Measurements from ENCODE around the gene SLC9A9. TPM values are rescaled to one million over a fixed set of nuclear protein-coding genes. Genes with fewer than 3 reads are reported as not detected.

SLC9A9 gene
- polyA plus RNA-seq, 6 donors from 2014 or later: 16.9 to 31.5 (median 24.7) TPM

- ATAC-seq (ENCODE audit: low read depth in 2 of 2): no peak
- Mint-ChIP-seq H3K4me3 (no peak overlapping the region), H3K9me3 (peaks cover 0 to 4% (median 0%) of the 10 kb centered on the region in 7 donors), H3K36me3 (peaks cover 0 to 4% of the 10 kb centered on the region in 2 donors), H3K27me3 (no peaks in the 10 kb centered on the region), H3K4me1 (peaks cover 17 to 31% (median 23%) of the 10 kb centered on the region in 3 donors), H3K27ac (peak overlapping the region in 2 of 6 donors; percentile 0 to 66)
- no peak for DNase-seq
These were observed 439.5 kb downstream of the SLC9A9 start for GRCh38 chr3:143408771-143409170.

GRCh38 chr3:143402602-143403001 is 445.7 kb downstream of the SLC9A9 start:
- Mint-ChIP-seq H3K4me1 (no peaks in the 10 kb centered on the region), H3K4me3 (no peak overlapping the region), H3K9me3 (peaks cover 0 to 2% (median 0%) of the 10 kb centered on the region in 7 donors), H3K27ac (peak overlapping the region in 1 of 6 donors; percentile 10), H3K27me3 (no peaks in the 10 kb centered on the region), H3K36me3 (peaks cover 0 to 8% of the 10 kb centered on the region in 2 donors)
- no peak for DNase-seq
- no peak for ATAC-seq (ENCODE audit: low read depth in 2 of 2)

GRCh38 chr3:143396790-143397189 is 451.5 kb downstream of the SLC9A9 start:
- Mint-ChIP-seq H3K27ac (no peak overlapping the region), H3K9me3 (peaks cover 5 to 20% (median 8%) of the 10 kb centered on the region in 7 donors), H3K27me3 (no peaks in the 10 kb centered on the region), H3K36me3 (peaks cover 6 to 13% of the 10 kb centered on the region in 2 donors), H3K4me1 (peaks cover 0 to under 1% (median 0%) of the 10 kb centered on the region in 3 donors), H3K4me3 (no peak overlapping the region)
- ATAC-seq (ENCODE audit: low read depth in 2 of 2) (no peak), DNase-seq (no peak)

- Mint-ChIP-seq H3K36me3 (peaks cover 0 to 18% of the 10 kb centered on the region in 2 donors), H3K27ac (no peak overlapping the region), H3K27me3 (no peaks in the 10 kb centered on the region), H3K9me3 (peaks cover 5 to 20% (median 10%) of the 10 kb centered on the region in 7 donors), H3K4me3 (no peak overlapping the region), H3K4me1 (peaks cover 0 to 8% (median 0%) of the 10 kb centered on the region in 3 donors)
- ATAC-seq (ENCODE audit: low read depth in 2 of 2) (no peak), DNase-seq (no peak)
These were observed 458.9 kb downstream of the SLC9A9 start for GRCh38 chr3:143389388-143389787.

GRCh38 chr3:143387425-143387824 is 460.8 kb downstream of the SLC9A9 start:
- Mint-ChIP-seq H3K9me3 (peaks cover under 1 to 12% (median 7%) of the 10 kb centered on the region in 7 donors), H3K27ac (no peak overlapping the region), H3K4me3 (no peak overlapping the region), H3K36me3 (peaks cover 0 to 8% of the 10 kb centered on the region in 2 donors), H3K27me3 (no peaks in the 10 kb centered on the region), H3K4me1 (peaks cover 0 to 8% (median 0%) of the 10 kb centered on the region in 3 donors)
- DNase-seq: no peak
- ATAC-seq (ENCODE audit: low read depth in 2 of 2): no peak

GRCh38 chr3:143384076-143384475 is 464.2 kb downstream of the SLC9A9 start:
- Mint-ChIP-seq H3K27me3 (no peaks in the 10 kb centered on the region), H3K27ac (peak overlapping the region in 1 of 6 donors; percentile 43), H3K36me3 (peaks cover 8 to 10% of the 10 kb centered on the region in 2 donors), H3K9me3 (peaks cover 0 to 6% (median 3%) of the 10 kb centered on the region in 7 donors), H3K4me1 (peaks cover 0 to 4% (median 0%) of the 10 kb centered on the region in 3 donors), H3K4me3 (no peak overlapping the region)
- DNase-seq (no peak), ATAC-seq (ENCODE audit: low read depth in 2 of 2) (no peak)

GRCh38 chr3:143383421-143383820 is 464.8 kb downstream of the SLC9A9 start:
- Mint-ChIP-seq H3K9me3 (peaks cover 0 to 6% (median 3%) of the 10 kb centered on the region in 7 donors), H3K4me1 (peaks cover 0 to 4% (median 0%) of the 10 kb centered on the region in 3 donors), H3K27ac (peak overlapping the region in 2 of 6 donors; percentile 30 to 43), H3K27me3 (no peaks in the 10 kb centered on the region), H3K36me3 (peaks cover 8 to 12% of the 10 kb centered on the region in 2 donors), H3K4me3 (no peak overlapping the region)
- DNase-seq (no peak), ATAC-seq (ENCODE audit: low read depth in 2 of 2) (no peak)

GRCh38 chr3:143382816-143383215 is 465.5 kb downstream of the SLC9A9 start:
- Mint-ChIP-seq H3K9me3 (peaks cover 0 to 6% (median 3%) of the 10 kb centered on the region in 7 donors), H3K4me1 (peaks cover 0 to 4% (median 0%) of the 10 kb centered on the region in 3 donors), H3K27me3 (no peaks in the 10 kb centered on the region), H3K27ac (peak overlapping the region in 1 of 6 donors; percentile 6), H3K36me3 (peaks cover 12 to 13% of the 10 kb centered on the region in 2 donors), H3K4me3 (no peak overlapping the region)
- DNase-seq (no peak), ATAC-seq (ENCODE audit: low read depth in 2 of 2) (no peak)

- peaks cover 0 to 6% (median 3%) of the 10 kb centered on the region in 7 donors for H3K9me3 Mint-ChIP-seq
- H3K4me3 Mint-ChIP-seq: peak overlapping the region in 1 of 8 donors; percentile 8
- H3K36me3 Mint-ChIP-seq: peaks cover 12 to 16% of the 10 kb centered on the region in 2 donors
- no peak for DNase-seq
- ATAC-seq (ENCODE audit: low read depth in 2 of 2): no peak
- H3K4me1 Mint-ChIP-seq: no peaks in the 10 kb centered on the region
- no peaks in the 10 kb centered on the region for H3K27me3 Mint-ChIP-seq
- H3K27ac Mint-ChIP-seq: no peak overlapping the region
These were observed 467.8 kb downstream of the SLC9A9 start for GRCh38 chr3:143380449-143380848.

GRCh38 chr3:143375698-143376097 is 472.6 kb downstream of the SLC9A9 start:
- no peak for ATAC-seq (ENCODE audit: low read depth in 2 of 2)
- Mint-ChIP-seq H3K36me3 (peaks cover 5 to 8% of the 10 kb centered on the region in 2 donors), H3K27ac (no peak overlapping the region), H3K4me1 (no peaks in the 10 kb centered on the region), H3K27me3 (no peaks in the 10 kb centered on the region), H3K9me3 (peaks cover 0 to 2% (median 0%) of the 10 kb centered on the region in 7 donors), H3K4me3 (no peak overlapping the region)
- DNase-seq: no peak

GRCh38 chr3:143367171-143367570 is 481.1 kb downstream of the SLC9A9 start:
- Mint-ChIP-seq H3K4me1 (peaks cover 14 to 23% (median 21%) of the 10 kb centered on the region in 3 donors), H3K27ac (peak overlapping the region in 1 of 6 donors; percentile 89), H3K9me3 (peaks cover 0 to 5% (median 2%) of the 10 kb centered on the region in 7 donors), H3K4me3 (no peak overlapping the region), H3K27me3 (no peaks in the 10 kb centered on the region), H3K36me3 (peaks cover 6 to 10% of the 10 kb centered on the region in 2 donors)
- DNase-seq (no peak), ATAC-seq (ENCODE audit: low read depth in 2 of 2) (no peak)

GRCh38 chr3:143366672-143367071 is 481.6 kb downstream of the SLC9A9 start:
- no peaks in the 10 kb centered on the region for H3K27me3 Mint-ChIP-seq
- H3K36me3 Mint-ChIP-seq: peaks cover 11 to 15% of the 10 kb centered on the region in 2 donors
- peaks cover 0 to 9% (median 2%) of the 10 kb centered on the region in 7 donors for H3K9me3 Mint-ChIP-seq
- ATAC-seq (ENCODE audit: low read depth in 2 of 2): no peak
- H3K4me3 Mint-ChIP-seq: no peak overlapping the region
- H3K4me1 Mint-ChIP-seq: peaks cover 14 to 23% (median 21%) of the 10 kb centered on the region in 3 donors
- DNase-seq: no peak
- no peak overlapping the region for H3K27ac Mint-ChIP-seq

GRCh38 chr3:143363949-143364348 is 484.3 kb downstream of the SLC9A9 start:
- peaks cover 23% of the 10 kb centered on the region in 2 donors for H3K36me3 Mint-ChIP-seq
- DNase-seq (no peak), ATAC-seq (ENCODE audit: low read depth in 2 of 2) (no peak)
- peaks cover 0 to 15% (median 3%) of the 10 kb centered on the region in 7 donors for H3K9me3 Mint-ChIP-seq
- peak overlapping the region in 2 of 6 donors; percentile 48 to 80 for H3K27ac Mint-ChIP-seq
- H3K27me3 Mint-ChIP-seq: no peaks in the 10 kb centered on the region
- peaks cover 14 to 28% (median 26%) of the 10 kb centered on the region in 3 donors for H3K4me1 Mint-ChIP-seq
- H3K4me3 Mint-ChIP-seq: no peak overlapping the region

- no peak for ATAC-seq (ENCODE audit: low read depth in 2 of 2)
- peaks cover 0 to 15% (median 3%) of the 10 kb centered on the region in 7 donors for H3K9me3 Mint-ChIP-seq
- peak overlapping the region in 4 of 8 donors; percentile 6 to 57 (median 18) for H3K4me3 Mint-ChIP-seq
These were observed 485.0 kb downstream of the SLC9A9 start for GRCh38 chr3:143363276-143363675.

More at GRCh38 chr3:143363276-143363675, 485.0 kb downstream of the SLC9A9 start:
- peaks cover 17 to 35% (median 32%) of the 10 kb centered on the region in 3 donors for H3K4me1 Mint-ChIP-seq
- no peaks in the 10 kb centered on the region for H3K27me3 Mint-ChIP-seq
- peak overlapping the region in 3 of 6 donors; percentile 35 to 80 (median 39) for H3K27ac Mint-ChIP-seq
- DNase-seq: no peak
- peaks cover 23% of the 10 kb centered on the region in 2 donors for H3K36me3 Mint-ChIP-seq
